CD1c-positive myeloid dendritic cell (primary cell): Measurements from ENCODE around the gene AEN.
A peak's percentile ranks its signal among the peaks of the same experiment; 100 is the strongest.

ENCODE experiments used
- DNase-seq: peaks from one replicate; pipeline ENCODE4 v3.0.0-alpha.2; 2016; ENCODE audit errors: extremely low spot score

AEN gene

DNA sequence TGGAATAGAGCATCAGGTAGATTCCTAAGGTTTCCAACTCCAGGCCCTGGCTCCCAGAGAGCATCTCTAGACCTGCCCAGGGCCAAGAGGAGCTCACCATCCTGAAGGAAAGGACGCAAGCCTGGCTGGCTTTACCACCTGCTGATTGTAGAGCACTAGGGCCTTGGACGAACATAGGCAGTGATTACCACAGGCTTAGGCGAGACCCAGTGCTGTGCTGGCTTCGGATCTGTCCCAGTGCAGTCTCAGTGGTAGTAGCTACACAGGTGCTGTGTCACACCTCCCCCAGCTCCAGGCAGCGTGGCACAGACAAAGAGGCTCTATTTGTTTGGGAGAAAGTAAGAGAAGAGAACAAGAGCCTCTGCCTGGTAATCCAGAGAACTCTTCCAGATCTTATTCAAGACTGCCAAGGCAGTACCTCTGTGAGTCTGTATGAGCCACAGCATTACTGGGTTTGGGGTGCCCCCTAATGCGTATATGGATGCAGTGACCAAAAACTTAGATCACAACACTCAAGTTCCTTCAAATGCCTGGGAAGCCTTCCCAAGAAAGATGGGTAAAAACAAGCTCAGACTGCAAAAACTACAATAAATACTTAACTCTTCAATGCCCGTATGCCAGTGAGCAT, 43.1 kb downstream of the AEN start:
- peak; percentile 35 for DNase-seq

DNA sequence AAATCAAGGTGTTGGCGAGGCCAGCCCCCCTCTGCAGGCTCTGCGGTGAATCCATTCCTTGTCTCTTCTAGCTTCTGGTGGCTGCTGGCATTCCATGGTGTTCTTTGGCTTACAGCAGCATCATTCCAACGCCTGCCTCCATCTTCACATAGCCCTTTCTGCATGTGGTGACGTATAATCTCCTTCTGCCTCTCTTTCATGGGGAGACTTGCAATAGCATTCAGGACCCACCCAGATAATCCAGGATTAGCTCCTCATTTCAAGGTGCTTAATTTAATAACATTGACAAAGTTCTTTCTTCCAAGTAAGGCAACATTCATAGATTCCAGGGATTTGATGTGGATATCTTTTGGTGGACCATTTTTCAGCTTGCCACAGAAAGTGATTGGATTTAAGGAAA, 53.5 kb downstream of the AEN start:
- DNase-seq: no peak

DNA sequence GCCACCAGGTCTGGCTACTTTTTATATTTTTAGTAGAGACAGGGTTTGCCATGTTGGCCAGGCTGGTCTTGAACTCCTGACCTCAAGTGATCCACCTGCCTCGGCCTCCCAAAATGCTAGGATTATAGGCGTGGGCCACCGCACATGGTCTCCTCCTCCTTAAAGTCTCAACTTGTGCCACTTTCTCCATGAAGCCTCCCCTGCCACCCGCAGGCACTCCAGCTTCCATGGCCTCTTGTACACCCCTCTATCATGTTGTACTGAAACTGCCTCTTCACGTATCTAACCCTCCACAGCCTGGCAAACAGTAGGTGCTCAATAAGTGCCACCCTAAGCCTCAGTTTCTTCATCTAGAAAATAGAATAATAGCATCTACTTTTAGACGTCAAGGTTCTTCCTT, 57.6 kb downstream of the AEN start:
- DNase-seq: no peak

DNA sequence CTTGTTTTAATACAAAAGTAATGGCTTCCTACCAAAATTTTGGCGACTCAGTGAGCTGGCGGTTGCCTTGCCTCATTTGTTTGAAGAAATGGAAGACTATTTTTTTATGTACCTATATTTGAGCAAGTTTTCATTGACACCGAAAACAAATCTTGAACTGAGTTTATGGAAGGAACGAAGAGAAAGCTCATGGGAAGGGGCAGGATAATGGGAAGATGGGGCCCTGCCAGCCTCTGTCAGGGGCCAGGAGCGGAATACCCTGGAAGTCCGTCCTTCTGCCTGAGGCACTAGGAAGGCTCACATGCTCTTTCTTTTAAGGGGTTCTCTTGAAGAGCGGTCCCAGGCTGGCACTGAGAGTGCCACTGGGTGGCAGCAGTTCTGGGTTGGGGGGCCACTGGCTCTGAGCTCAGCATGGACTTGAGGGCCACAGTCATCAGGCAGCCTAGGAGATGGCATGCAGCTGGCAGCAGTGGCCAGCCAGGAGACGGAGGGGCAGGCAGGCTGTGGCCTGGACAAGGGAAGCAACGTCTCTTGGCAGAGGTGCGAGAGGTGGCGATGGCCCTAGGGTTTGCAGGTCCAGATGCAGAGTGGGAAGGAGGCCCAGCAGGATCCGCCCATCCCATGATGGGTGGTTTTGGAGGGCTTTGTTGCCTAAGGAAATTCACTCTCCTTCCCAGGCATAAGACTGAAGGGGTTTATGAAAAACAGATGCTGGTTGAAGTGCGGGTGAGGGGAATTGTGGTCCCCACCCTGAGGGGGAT, 59.3 kb downstream of the AEN start:
- no peak for DNase-seq

DNA sequence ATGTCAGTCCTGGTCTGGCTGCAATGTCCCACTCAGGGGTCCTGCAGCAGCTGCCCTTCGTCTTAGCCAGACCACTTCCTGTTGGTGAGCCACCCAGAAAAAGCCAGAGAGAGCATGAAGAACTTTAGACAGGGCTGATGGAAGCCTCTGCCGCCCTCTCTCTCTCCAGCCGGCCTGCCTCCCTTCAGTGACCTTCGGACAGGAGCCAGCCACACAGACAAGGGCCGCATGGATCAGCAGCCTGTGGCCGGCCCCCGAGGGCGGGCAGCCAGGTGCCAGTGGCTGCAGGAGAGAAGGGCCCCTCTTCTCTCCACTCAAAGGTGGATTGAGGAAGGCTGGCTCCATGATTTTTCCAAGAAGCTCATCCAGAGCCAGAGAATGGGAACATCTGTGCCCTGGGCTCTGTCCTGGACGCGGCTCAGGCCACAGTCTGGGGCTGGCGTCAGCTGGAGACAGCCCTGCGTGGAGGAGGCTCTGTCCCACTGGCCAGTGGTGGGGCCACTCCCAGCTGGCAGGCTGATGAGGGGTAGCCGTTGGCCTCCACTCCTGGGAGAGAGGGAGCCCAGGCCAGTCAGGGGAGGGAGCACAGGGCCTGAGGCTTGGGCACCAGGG, 60.6 kb downstream of the AEN start:
- DNase-seq: no peak
